Activated T-helper 17 cell treated with anti-CD3 and anti-CD28 coated beads, Interleukin-2, amount 50 U/mL, for 72 hours (primary cell): ENCODE data around the gene PPP3R1. TPM values are rescaled to one million over a fixed set of nuclear protein-coding genes. Genes with fewer than 3 reads are reported as not detected.

Experiments
- ATAC-seq: fragments of 150-1000 bp; cut with Tn5 transposase; replicated peaks from 2 replicates; pipeline ENCODE4 v1.10.0; 2021; ENCODE audit warnings: mild to moderate bottlenecking, moderate library complexity
- H3K27ac Mint-ChIP-seq: one replicate; pipeline ENCODE4 v1.8.0; 2022; ENCODE audit warnings: mixed read lengths
- H3K27me3 Mint-ChIP-seq: one replicate; pipeline ENCODE4 v1.8.0; 2022; ENCODE audit warnings: mixed read lengths
- H3K36me3 Mint-ChIP-seq: one replicate; pipeline ENCODE4 v1.8.0; 2022; ENCODE audit warnings: low read depth, mild to moderate bottlenecking, mixed read lengths
- H3K4me1 Mint-ChIP-seq: one replicate; pipeline ENCODE4 v1.8.0; 2022; ENCODE audit warnings: mixed read lengths
- H3K4me3 Mint-ChIP-seq: one replicate; pipeline ENCODE4 v1.8.0; 2022; ENCODE audit warnings: mild to moderate bottlenecking, mixed read lengths
- H3K9me3 Mint-ChIP-seq: one replicate; pipeline ENCODE4 v1.8.0; 2022; ENCODE audit warnings: mixed read lengths
- total RNA-seq, 2 donors: library from RNA; stranded (reverse); gene quantifications; one replicate each; pipeline ENCODE4 v1.2.3, GENCODE V29; 2022

PPP3R1 gene
- total RNA-seq, 2 donors from 2014 or later: 54.1 to 70.0 TPM

GRCh38 chr2:68172990-68173700, 79.2 kb downstream of the PPP3R1 start:
- Mint-ChIP-seq H3K4me3 (no peak overlapping the region), H3K9me3 (no peaks in the 10 kb centered on the region), H3K36me3 (peaks cover 42% of the 10 kb centered on the region), H3K27me3 (no peaks in the 10 kb centered on the region), H3K27ac (no peak overlapping the region), H3K4me1 (no peaks in the 10 kb centered on the region)
- no peak for ATAC-seq

GRCh38 chr2:68172521-68172920, 79.8 kb downstream of the PPP3R1 start:
- Mint-ChIP-seq H3K27ac (no peak overlapping the region), H3K36me3 (peaks cover 42% of the 10 kb centered on the region), H3K4me1 (no peaks in the 10 kb centered on the region), H3K27me3 (no peaks in the 10 kb centered on the region), H3K9me3 (no peaks in the 10 kb centered on the region), H3K4me3 (no peak overlapping the region)
- no peak for ATAC-seq

GRCh38 chr2:68171684-68172083, 80.6 kb downstream of the PPP3R1 start:
- H3K4me3 Mint-ChIP-seq: no peak overlapping the region
- no peak overlapping the region for H3K27ac Mint-ChIP-seq
- ATAC-seq: no peak
- no peaks in the 10 kb centered on the region for H3K4me1 Mint-ChIP-seq
- H3K27me3 Mint-ChIP-seq: no peaks in the 10 kb centered on the region
- peaks cover 42% of the 10 kb centered on the region for H3K36me3 Mint-ChIP-seq
- no peaks in the 10 kb centered on the region for H3K9me3 Mint-ChIP-seq

- Mint-ChIP-seq H3K9me3 (no peaks in the 10 kb centered on the region), H3K27me3 (no peaks in the 10 kb centered on the region), H3K36me3 (peaks cover 42% of the 10 kb centered on the region), H3K4me3 (no peak overlapping the region), H3K27ac (no peak overlapping the region), H3K4me1 (peaks cover under 1% of the 10 kb centered on the region)
- no peak for ATAC-seq
Observed at GRCh38 chr2:68171146-68171545, 81.2 kb downstream of the PPP3R1 start.

- Mint-ChIP-seq H3K9me3 (no peaks in the 10 kb centered on the region), H3K4me3 (no peak overlapping the region), H3K36me3 (peaks cover 42% of the 10 kb centered on the region), H3K27me3 (no peaks in the 10 kb centered on the region), H3K4me1 (peaks cover 5% of the 10 kb centered on the region), H3K27ac (no peak overlapping the region)
- no peak for ATAC-seq
Observed at GRCh38 chr2:68169308-68169707, 83.0 kb downstream of the PPP3R1 start.

- no peaks in the 10 kb centered on the region for H3K9me3 Mint-ChIP-seq
- no peaks in the 10 kb centered on the region for H3K27me3 Mint-ChIP-seq
- H3K4me3 Mint-ChIP-seq: no peak overlapping the region
- H3K4me1 Mint-ChIP-seq: peaks cover 5% of the 10 kb centered on the region
- H3K36me3 Mint-ChIP-seq: peaks cover 62% of the 10 kb centered on the region
- H3K27ac Mint-ChIP-seq: peak overlapping the region; percentile 37
- ATAC-seq: no peak
Observed at GRCh38 chr2:68167186-68167585, 85.1 kb downstream of the PPP3R1 start.

- Mint-ChIP-seq H3K9me3 (no peaks in the 10 kb centered on the region), H3K36me3 (peaks cover 95% of the 10 kb centered on the region), H3K4me1 (peaks cover 16% of the 10 kb centered on the region), H3K27ac (no peak overlapping the region), H3K4me3 (no peak overlapping the region), H3K27me3 (no peaks in the 10 kb centered on the region)
- no peak for ATAC-seq
Observed at GRCh38 chr2:68163641-68164040, 88.7 kb downstream of the PPP3R1 start.

- Mint-ChIP-seq H3K27ac (peak overlapping the region; percentile 99), H3K4me1 (peaks cover 11% of the 10 kb centered on the region), H3K36me3 (peaks cover 54% of the 10 kb centered on the region), H3K4me3 (peak overlapping the region; percentile 92), H3K9me3 (no peaks in the 10 kb centered on the region), H3K27me3 (no peaks in the 10 kb centered on the region)
- ATAC-seq: no peak
Observed at GRCh38 chr2:68158134-68158447, 94.2 kb downstream of the PPP3R1 start.

- Mint-ChIP-seq H3K4me1 (peaks cover 11% of the 10 kb centered on the region), H3K9me3 (no peaks in the 10 kb centered on the region), H3K36me3 (peaks cover 49% of the 10 kb centered on the region), H3K27me3 (no peaks in the 10 kb centered on the region), H3K27ac (peak within 1 kb of the TSS; percentile 99), H3K4me3 (peak within 1 kb of the TSS; percentile 92)
- ATAC-seq: peak; percentile 96
Observed at GRCh38 chr2:68157402-68158133, 94.8 kb downstream of the PPP3R1 start, which contains the start of gene PNO1. PNO1 (plus strand) TSS chr2:68157888; CDS start chr2:68157935, 47 bp downstream.

GRCh38 chr2:68157002-68157401, 95.3 kb downstream of the PPP3R1 start:
- Mint-ChIP-seq H3K27me3 (no peaks in the 10 kb centered on the region), H3K9me3 (no peaks in the 10 kb centered on the region), H3K27ac (peak overlapping the region; percentile 99), H3K4me1 (peaks cover 11% of the 10 kb centered on the region), H3K36me3 (peaks cover 43% of the 10 kb centered on the region), H3K4me3 (peak overlapping the region; percentile 92)
- ATAC-seq: peak; percentile 59

- Mint-ChIP-seq H3K27me3 (no peaks in the 10 kb centered on the region), H3K9me3 (no peaks in the 10 kb centered on the region), H3K36me3 (peaks cover 37% of the 10 kb centered on the region), H3K4me1 (peaks cover 17% of the 10 kb centered on the region), H3K27ac (peak overlapping the region; percentile 99), H3K4me3 (peak overlapping the region; percentile 92)
- no peak for ATAC-seq
Observed at GRCh38 chr2:68156419-68156818, 95.9 kb downstream of the PPP3R1 start.

- Mint-ChIP-seq H3K36me3 (peaks cover 29% of the 10 kb centered on the region), H3K9me3 (no peaks in the 10 kb centered on the region), H3K4me1 (peaks cover 15% of the 10 kb centered on the region), H3K27ac (no peak overlapping the region), H3K4me3 (peak overlapping the region; percentile 92), H3K27me3 (no peaks in the 10 kb centered on the region)
- ATAC-seq: no peak
Observed at GRCh38 chr2:68155618-68156017, 96.7 kb downstream of the PPP3R1 start.

GRCh38 chr2:68152681-68153347, 99.5 kb downstream of the PPP3R1 start:
- H3K36me3 Mint-ChIP-seq: peaks cover 6% of the 10 kb centered on the region
- no peak for ATAC-seq
- peaks cover 9% of the 10 kb centered on the region for H3K4me1 Mint-ChIP-seq
- H3K4me3 Mint-ChIP-seq: peak overlapping the region; percentile 9
- no peaks in the 10 kb centered on the region for H3K27me3 Mint-ChIP-seq
- peak overlapping the region; percentile 43 for H3K27ac Mint-ChIP-seq
- no peaks in the 10 kb centered on the region for H3K9me3 Mint-ChIP-seq

- H3K9me3 Mint-ChIP-seq: no peaks in the 10 kb centered on the region
Observed at GRCh38 chr2:68151037-68151436, 101.3 kb downstream of the PPP3R1 start.

GRCh38 chr2:68141875-68142274, 110.5 kb downstream of the PPP3R1 start:
- Mint-ChIP-seq H3K4me1 (no peaks in the 10 kb centered on the region), H3K36me3 (peaks cover 30% of the 10 kb centered on the region), H3K9me3 (no peaks in the 10 kb centered on the region), H3K27ac (no peak overlapping the region), H3K4me3 (no peak overlapping the region), H3K27me3 (no peaks in the 10 kb centered on the region)
- ATAC-seq: no peak

More at GRCh38 chr2:68151037-68151436, 101.3 kb downstream of the PPP3R1 start:
- H3K4me3 Mint-ChIP-seq: no peak overlapping the region
- H3K36me3 Mint-ChIP-seq: no peaks in the 10 kb centered on the region
- no peak for ATAC-seq
- H3K4me1 Mint-ChIP-seq: peaks cover 9% of the 10 kb centered on the region
- no peak overlapping the region for H3K27ac Mint-ChIP-seq
- H3K27me3 Mint-ChIP-seq: no peaks in the 10 kb centered on the region
